Lower lobe of right lung (tissue), 2 donors: ENCODE measurements around the gene PASK. TPM values are rescaled to one million over a fixed set of nuclear protein-coding genes. Genes with fewer than 3 reads are reported as not detected.

ENCODE experiments used
- ATAC-seq, 2 donors: fragments of 200-7000 bp; cut with Tn5 transposase; one replicate each; pipeline ENCODE4 v1.9.1; 2020 to 2022; ENCODE audit warnings: mild to moderate bottlenecking in 2 of 2, moderate library complexity in 2 of 2
- DNase-seq: peaks from one replicate; pipeline ENCODE4 v3.0.0-alpha.2; 2020
- H3K27ac ChIP-seq: fragments of 200-600 bp; one replicate; pipeline ENCODE4 v1.8.0; 2022
- H3K27me3 ChIP-seq: fragments of 200-600 bp; one replicate; pipeline ENCODE4 v1.8.0; 2022; ENCODE audit warnings: low read depth
- H3K36me3 ChIP-seq: fragments of 200-600 bp; one replicate; pipeline ENCODE4 v1.8.0; 2022; ENCODE audit warnings: mild to moderate bottlenecking
- H3K4me1 ChIP-seq: fragments of 200-600 bp; one replicate; pipeline ENCODE4 v1.8.0; 2022
- H3K4me3 ChIP-seq: fragments of 200-600 bp; one replicate; pipeline ENCODE4 v1.8.0; 2022; ENCODE audit warnings: mild to moderate bottlenecking
- H3K9me3 ChIP-seq: fragments of 200-600 bp; one replicate; pipeline ENCODE4 v1.8.0; 2022
- intact Hi-C: fragments of 100-400 bp; cut with DNase I; formaldehyde crosslinking; loops from one replicate; pipeline ENCODE4 v1.11.0; 2022
- total RNA-seq: library from RNA; stranded (reverse); fragmentation: NEBNext Ultra II Directional; extraction: Animal tissue kit (Norgen Biotek cat#: 25700); gene quantifications from one replicate; pipeline ENCODE4 v1.2.1, GENCODE V29; 2021
- TF ChIP-seq, protein P1 (sequence below): fragments of 200-600 bp; IDR thresholded peaks from one replicate; pipeline ENCODE4 v1.8.0; 2022; ENCODE audit warnings: antibody characterized with exemption, mild to moderate bottlenecking
- donor health status: DM: no; HTN: yes; CAD: no; lungs with severe emphysema.

The PASK gene
- total RNA-seq, 1 donor from 2014 or later = 10.8 TPM

DNA sequence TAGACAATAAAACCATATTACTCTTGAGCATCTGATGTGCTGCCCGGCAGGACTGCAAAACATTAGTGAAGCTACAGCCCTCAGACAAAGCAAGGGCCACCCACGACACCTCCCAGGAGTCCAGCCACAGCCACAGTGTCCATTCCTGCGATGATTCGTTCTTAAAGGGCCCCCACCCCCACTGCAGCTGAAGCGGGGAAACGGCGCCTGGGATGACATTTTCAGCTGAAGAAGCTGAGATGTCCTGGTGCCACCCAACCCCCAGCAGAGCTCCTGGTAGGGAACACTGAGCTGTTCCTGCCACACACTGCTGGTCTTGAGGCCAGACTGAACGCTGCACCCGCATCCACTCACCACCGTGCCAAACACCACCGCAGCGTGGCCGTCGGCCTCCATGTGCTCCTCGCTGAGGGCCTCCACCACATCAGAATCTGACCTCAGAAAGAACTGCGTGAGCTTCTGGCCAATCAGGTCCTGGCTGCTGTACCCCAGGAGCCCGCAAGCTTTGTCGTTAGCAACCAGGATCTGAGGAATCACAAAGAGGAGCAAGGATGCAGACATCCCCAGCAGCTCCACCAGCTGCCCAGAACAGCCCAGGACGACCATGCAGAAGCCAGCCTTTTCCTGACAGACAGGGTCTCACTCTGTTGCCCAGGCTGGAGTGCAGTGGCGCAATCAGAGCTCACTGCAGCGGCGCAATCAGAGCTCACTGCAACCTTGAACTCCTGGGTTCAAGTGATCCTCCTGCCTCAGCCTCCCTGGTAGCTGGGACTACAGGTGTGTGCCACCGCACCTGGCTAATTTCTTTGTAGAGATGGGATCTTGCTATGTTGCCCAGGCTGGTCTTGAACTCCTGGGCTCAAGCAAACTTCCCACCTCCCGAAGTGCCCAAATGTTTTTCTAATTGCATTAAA is 9.5 kb downstream of the PASK start:
- Histone ChIP-seq H3K27ac (no peak overlapping the region), H3K4me3 (no peak overlapping the region), H3K9me3 (no peaks in the 10 kb centered on the region), H3K4me1 (no peaks in the 10 kb centered on the region), H3K27me3 (no peaks in the 10 kb centered on the region), H3K36me3 (peaks cover 15% of the 10 kb centered on the region)
- TF ChIP-seq, protein P1, sequence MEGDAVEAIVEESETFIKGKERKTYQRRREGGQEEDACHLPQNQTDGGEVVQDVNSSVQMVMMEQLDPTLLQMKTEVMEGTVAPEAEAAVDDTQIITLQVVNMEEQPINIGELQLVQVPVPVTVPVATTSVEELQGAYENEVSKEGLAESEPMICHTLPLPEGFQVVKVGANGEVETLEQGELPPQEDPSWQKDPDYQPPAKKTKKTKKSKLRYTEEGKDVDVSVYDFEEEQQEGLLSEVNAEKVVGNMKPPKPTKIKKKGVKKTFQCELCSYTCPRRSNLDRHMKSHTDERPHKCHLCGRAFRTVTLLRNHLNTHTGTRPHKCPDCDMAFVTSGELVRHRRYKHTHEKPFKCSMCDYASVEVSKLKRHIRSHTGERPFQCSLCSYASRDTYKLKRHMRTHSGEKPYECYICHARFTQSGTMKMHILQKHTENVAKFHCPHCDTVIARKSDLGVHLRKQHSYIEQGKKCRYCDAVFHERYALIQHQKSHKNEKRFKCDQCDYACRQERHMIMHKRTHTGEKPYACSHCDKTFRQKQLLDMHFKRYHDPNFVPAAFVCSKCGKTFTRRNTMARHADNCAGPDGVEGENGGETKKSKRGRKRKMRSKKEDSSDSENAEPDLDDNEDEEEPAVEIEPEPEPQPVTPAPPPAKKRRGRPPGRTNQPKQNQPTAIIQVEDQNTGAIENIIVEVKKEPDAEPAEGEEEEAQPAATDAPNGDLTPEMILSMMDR = no peak
- DNase-seq (no peak), ATAC-seq (no peak)
- intact Hi-C loops = no loop called here

DNA sequence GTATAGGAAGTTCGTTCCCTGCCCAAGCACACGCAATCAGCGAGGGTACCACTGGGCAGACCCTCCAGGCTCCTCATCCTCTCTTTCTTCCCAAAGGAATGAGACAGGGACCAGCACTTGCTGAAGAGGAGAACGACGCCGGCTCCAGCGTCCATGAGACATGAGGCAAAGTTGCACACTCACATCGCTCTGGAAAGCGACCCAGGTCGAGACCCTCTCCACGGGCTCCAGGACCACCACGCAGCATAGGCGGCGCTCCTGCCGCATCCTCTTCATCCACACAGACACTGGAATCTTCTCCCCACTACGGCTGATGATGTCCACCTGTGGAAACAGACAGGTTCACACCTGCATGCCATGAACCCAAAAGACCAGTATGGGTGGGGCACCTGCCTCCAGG is 10.8 kb downstream of the PASK start:
- Histone ChIP-seq H3K36me3 (peaks cover 15% of the 10 kb centered on the region), H3K9me3 (no peaks in the 10 kb centered on the region), H3K4me1 (no peaks in the 10 kb centered on the region), H3K4me3 (no peak overlapping the region), H3K27ac (no peak overlapping the region), H3K27me3 (no peaks in the 10 kb centered on the region)
- intact Hi-C loops = no loop called here
- TF ChIP-seq, protein P1 = no peak
- ATAC-seq (no peak), DNase-seq (no peak)

DNA sequence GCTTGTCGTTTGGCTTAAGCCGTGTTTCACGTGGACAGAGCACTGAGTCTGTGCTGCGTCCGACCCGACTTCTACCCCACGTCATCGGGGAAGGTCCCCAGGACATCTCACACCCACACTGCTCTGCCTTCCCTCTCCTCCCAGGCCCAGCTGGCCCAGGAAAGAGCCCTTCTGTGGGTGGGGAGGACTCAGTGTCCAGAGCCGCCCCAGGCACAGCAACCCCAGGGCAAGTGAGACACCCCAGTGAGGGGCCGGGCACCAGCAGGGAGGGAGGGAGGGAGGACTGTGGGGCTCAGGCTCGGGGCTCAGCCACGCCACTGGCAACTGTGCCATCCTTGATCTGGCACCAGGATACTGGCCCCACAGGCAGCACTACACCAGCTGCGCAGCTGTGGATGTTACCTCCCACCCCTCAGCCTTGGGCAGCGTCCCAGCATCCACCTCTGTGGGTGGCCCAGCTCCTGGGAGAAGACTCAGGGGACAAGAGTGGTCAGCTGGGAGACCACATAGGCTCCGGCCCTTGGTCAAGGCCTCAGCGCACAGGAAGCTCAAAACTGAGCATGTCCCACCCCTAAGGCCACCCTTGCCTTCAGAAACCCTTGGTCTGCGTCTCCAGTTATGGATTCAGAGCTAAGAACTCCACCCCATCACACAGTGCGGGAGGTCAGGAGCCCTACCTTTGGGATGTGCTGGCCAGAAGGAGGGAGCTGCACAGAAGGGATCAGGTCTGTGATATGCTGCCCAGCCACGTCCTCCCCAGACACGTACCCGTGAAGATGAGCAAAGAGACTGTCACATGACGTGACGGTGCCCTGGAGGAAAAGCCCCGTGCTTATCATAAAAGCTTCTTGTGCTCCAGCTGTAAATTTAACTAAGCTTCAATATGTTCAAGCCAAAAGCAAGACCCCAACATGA is 11.7 kb downstream of the PASK start:
- Histone ChIP-seq H3K36me3 (peaks cover 15% of the 10 kb centered on the region), H3K4me3 (no peak overlapping the region), H3K27ac (no peak overlapping the region), H3K27me3 (no peaks in the 10 kb centered on the region), H3K9me3 (no peaks in the 10 kb centered on the region), H3K4me1 (no peaks in the 10 kb centered on the region)
- ATAC-seq = no peak
- TF ChIP-seq, protein P1 = no peak
- no peak for DNase-seq
- intact Hi-C loops = no loop called here

DNA sequence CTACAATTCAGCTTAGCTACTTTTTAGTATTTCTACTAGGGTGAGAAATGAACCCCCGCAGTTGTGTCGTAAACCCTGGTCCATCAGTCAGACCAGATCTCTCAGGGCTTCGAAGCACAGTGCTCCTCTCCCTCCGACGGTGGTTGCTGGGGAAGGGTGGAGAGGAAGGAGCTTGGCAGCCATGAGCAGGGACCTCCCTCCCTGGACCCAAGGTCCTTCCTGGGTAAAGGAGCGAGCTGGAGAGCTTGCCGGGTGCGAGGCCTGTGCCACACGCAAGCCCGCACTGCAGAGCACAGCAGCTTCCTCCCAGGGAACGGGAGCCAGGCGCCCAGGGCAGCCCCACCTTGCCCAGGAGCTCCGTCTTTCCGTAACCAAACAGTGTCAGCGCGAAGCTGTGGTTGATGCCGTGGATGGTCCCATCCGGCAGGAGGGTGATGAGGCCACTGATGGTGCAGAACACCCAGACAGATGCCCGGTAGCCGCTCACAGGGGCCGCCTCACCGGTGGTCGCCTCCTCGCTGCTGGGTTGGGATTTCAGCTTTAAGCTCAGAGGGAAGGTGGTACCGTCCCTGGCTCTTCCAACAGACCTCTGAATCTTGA is 12.5 kb downstream of the PASK start:
- ATAC-seq (no peak), DNase-seq (no peak)
- Histone ChIP-seq H3K27ac (no peak overlapping the region), H3K4me1 (no peaks in the 10 kb centered on the region), H3K27me3 (no peaks in the 10 kb centered on the region), H3K36me3 (peaks cover 15% of the 10 kb centered on the region), H3K9me3 (no peaks in the 10 kb centered on the region), H3K4me3 (no peak overlapping the region)
- TF ChIP-seq, protein P1 = no peak
- intact Hi-C loops = no loop called here

DNA sequence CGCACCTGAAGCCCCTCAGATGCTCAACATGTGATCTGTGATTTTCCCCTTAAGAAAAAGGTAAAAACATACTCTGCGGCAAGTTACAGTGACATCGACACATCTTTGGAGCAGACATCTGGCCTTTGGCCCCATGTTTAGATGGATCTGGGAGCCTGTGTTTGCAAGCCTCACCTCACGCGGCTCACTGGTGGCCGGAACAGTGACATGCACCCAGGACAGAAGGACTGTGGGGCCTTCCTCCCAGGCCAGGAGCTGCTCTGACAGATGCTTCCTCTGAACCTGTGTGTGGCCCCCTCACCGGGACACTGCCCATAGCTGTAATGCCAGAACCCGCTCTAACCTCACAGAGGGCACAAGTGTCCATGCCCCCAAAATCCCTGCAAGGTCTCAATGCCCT is 13.1 kb downstream of the PASK start:
- Histone ChIP-seq H3K4me1 (no peaks in the 10 kb centered on the region), H3K27me3 (no peaks in the 10 kb centered on the region), H3K36me3 (peaks cover 15% of the 10 kb centered on the region), H3K9me3 (no peaks in the 10 kb centered on the region), H3K27ac (no peak overlapping the region), H3K4me3 (no peak overlapping the region)
- ATAC-seq (no peak), DNase-seq (no peak)
- intact Hi-C loops = no loop called here
- TF ChIP-seq, protein P1 = no peak
